Sigmoid colon (tissue), 7 donors: Measurements from ENCODE around the gene RAB13. TPM values are rescaled to one million over a fixed set of nuclear protein-coding genes. Genes with fewer than 3 reads are reported as not detected.

Experiments used
- DNase-seq: peaks from one replicate; pipeline ENCODE4 v3.0.0-alpha.2; 2019
- H3K27ac ChIP-seq, 4 donors: fragments of 200-600 bp; sonication (generic); one replicate each; pipeline ENCODE4 v1.5.1; 2016 to 2019; ENCODE audit warnings: mild to moderate bottlenecking in 1 of 4
- H3K27me3 ChIP-seq, 3 donors: fragments of 200-600 bp; sonication (generic); one replicate each; pipeline ENCODE4 v1.5.1; 2019; ENCODE audit warnings: mild to moderate bottlenecking in 1 of 3
- H3K36me3 ChIP-seq, 4 donors: fragments of 200-600 bp; sonication (generic); one replicate each; pipeline ENCODE4 v1.5.1; 2016 to 2019
- H3K4me1 ChIP-seq, 4 donors: fragments of 200-600 bp; sonication (generic); one replicate each; pipeline ENCODE4 v1.5.1; 2017 to 2019
- H3K4me3 ChIP-seq, 4 donors: fragments of 200-600 bp; sonication (generic); one replicate each; pipeline ENCODE4 v1.5.1; 2017 to 2019; ENCODE audit warnings: mild to moderate bottlenecking in 2 of 4, moderate library complexity in 1 of 4
- H3K9me3 ChIP-seq, 4 donors: fragments of 200-600 bp in 3 of 4; sonication (generic) in 3 of 4; one replicate each; pipeline versions ENCODE4 v1.5.1 to v1.6.1; 2013 to 2019
- CTCF ChIP-seq, 4 experiments: fragments of 450-650 bp in 3 of 4; fragments of 200-600 bp in 1 of 4; IDR thresholded peaks; one replicate each; pipeline ENCODE4 v1.5.1; 2016 to 2019; ENCODE audit warnings: antibody characterized with exemption in 4 of 4, mild to moderate bottlenecking in 3 of 4, moderate library complexity in 2 of 4
- EP300 ChIP-seq, 4 donors: sonication (generic); formaldehyde crosslinking; IDR thresholded peaks; one replicate each; pipeline ENCODE4 v1.6.1; 2017; ENCODE audit warnings: antibody characterized with exemption in 4 of 4
- POLR2A ChIP-seq, 2 donors: fragments of 450-650 bp; IDR thresholded peaks; one replicate each; pipeline ENCODE4 v1.6.1; 2016; ENCODE audit warnings: antibody characterized with exemption in 2 of 2, mild to moderate bottlenecking in 2 of 2, moderate library complexity in 2 of 2
- POLR2AphosphoS5 ChIP-seq, 4 donors: sonication (generic); formaldehyde crosslinking; IDR thresholded peaks; one replicate each; pipeline ENCODE4 v1.6.1; 2017; ENCODE audit warnings: antibody characterized with exemption in 4 of 4
- WGBS, 2 donors: extraction: QIAGEN DNeasy Blood & Tissue Kit; methylation state at CpG; one replicate each; pipeline ENCODE4 v1.1.7; 2013; 5-methylcytosine and 5-hydroxymethylcytosine counted together
- intact Hi-C: fragments of 100-400 bp; cut with DNase I; formaldehyde crosslinking; loops from one replicate; pipeline ENCODE4 v1.15.1; 2023
- polyA plus RNA-seq, 3 donors: library from polyadenylated mRNA; stranded (reverse); fragments of 200-250 nt; gene quantifications; one replicate each; pipeline ENCODE4 v1.2.3, GENCODE V29; 2013
- total RNA-seq, 4 donors: library from RNA; depleted of rRNA; stranded (reverse); fragments of >200 nt; gene quantifications; one replicate each; pipeline ENCODE4 v1.1.0, GENCODE V29; 2016
- donor health status: healthy with polysubstance abuse.
- donor health status: Bipolar disorder and iron deficiency.
- donor health status: healthy.

Gene RAB13
- total and polyA plus RNA-seq, 7 donors = 34.1 to 275 (median 72.8) TPM

- Histone ChIP-seq H3K4me3 (peak within 1 kb of the TSS; percentile 45 to 59 (median 53)), H3K4me1 (peaks cover 0 to 44% (median 33%) of the 10 kb centered on the region in 4 donors), H3K9me3 (no peaks in the 10 kb centered on the region), H3K27ac (peak within 1 kb of the TSS; percentile 82 to 93 (median 91)), H3K27me3 (no peaks in the 10 kb centered on the region), H3K36me3 (no peaks in the 10 kb centered on the region)
- TF ChIP-seq POLR2AphosphoS5 (IDR thresholded peaks at IDR 0.05) (peak; percentile 88 to 97 (median 95)), EP300 (IDR thresholded peaks at IDR 0.05) (no peak), POLR2A (IDR thresholded peaks at IDR 0.05) (peak; percentile 66 to 72), CTCF (IDR thresholded peaks at IDR 0.05) (peak in 3 of 4 experiments; percentile 12 to 27 (median 25))
- WGBS, 2 donors = 0% methylated on average over 60 of the region's 60 CpGs
- intact Hi-C loops = no loop called here
- peak; percentile 97 for DNase-seq
These were observed 18.8 kb downstream of the RAB13 start, which contains the start of gene CREB3L4 for GRCh38 chr1:153967107-153967999. TSS of gene CREB3L4 (plus strand) at chr1:153967902. CDS start at chr1:153968526, 624 bp downstream.

GRCh38 chr1:153963850-153964331 lies 22.2 kb downstream of the RAB13 start:
- peaks cover 0 to 67% (median 54%) of the 10 kb centered on the region in 4 donors for H3K4me1 ChIP-seq

GRCh38 chr1:153963030-153963849 lies 22.9 kb downstream of the RAB13 start, which contains the start of gene SLC39A1:
TSS of gene SLC39A1 (minus strand) at chr1:153963537. CDS start at chr1:153962715, 822 bp downstream.
- H3K4me1 ChIP-seq = peaks cover 0 to 62% (median 51%) of the 10 kb centered on the region in 4 donors
- TF ChIP-seq POLR2AphosphoS5 (IDR thresholded peaks at IDR 0.05) (peak; percentile 69 to 89 (median 84)), POLR2A (IDR thresholded peaks at IDR 0.05) (peak; percentile 45 to 67), CTCF (IDR thresholded peaks at IDR 0.05) (no peak), EP300 (IDR thresholded peaks at IDR 0.05) (no peak)
- intact Hi-C loops = no loop called here
- peak; percentile 99 for DNase-seq
- peak within 1 kb of the TSS; percentile 95 to 98 (median 96) for H3K27ac ChIP-seq
- H3K4me3 ChIP-seq = peak within 1 kb of the TSS; percentile 62 to 84 (median 80)
- no peaks in the 10 kb centered on the region for H3K27me3 ChIP-seq
- H3K9me3 ChIP-seq = no peaks in the 10 kb centered on the region
- WGBS, 2 donors = 0 to 1% methylated on average over 54 of the region's 54 CpGs
- peaks cover 0 to 21% (median 6%) of the 10 kb centered on the region in 4 donors for H3K36me3 ChIP-seq

More at GRCh38 chr1:153963850-153964331, 22.2 kb downstream of the RAB13 start:
- Histone ChIP-seq H3K4me3 (peak overlapping the region; percentile 62 to 84 (median 80)), H3K27me3 (no peaks in the 10 kb centered on the region), H3K36me3 (peaks cover 0 to 21% (median 6%) of the 10 kb centered on the region in 4 donors), H3K27ac (peak overlapping the region; percentile 95 to 98 (median 96)), H3K9me3 (no peaks in the 10 kb centered on the region)
- TF ChIP-seq POLR2A (IDR thresholded peaks at IDR 0.05) = no peak
- no peak for TF ChIP-seq CTCF (IDR thresholded peaks at IDR 0.05)
- no peak for TF ChIP-seq POLR2AphosphoS5 (IDR thresholded peaks at IDR 0.05)
- intact Hi-C loops = loop anchor here (1.0 kb wide), 1 partner anchor 22 kb away; the partner anchor contains the start of gene RAB13
- peak; percentile 82 for DNase-seq
- 1 to 2% methylated on average over 22 of the region's 22 CpGs for WGBS, 2 donors
